NCI-H460 (cell line): ENCODE data around the gene PANX1. TPM values are rescaled to one million over a fixed set of nuclear protein-coding genes. Genes with fewer than 3 reads are reported as not detected.
"Not testable (repeated sequence)": the region's sequence is repeated elsewhere in the genome, so short reads cannot be mapped to it uniquely, and the experiment has no call there.

Experiments
- DNase-seq: peaks from one replicate; pipeline ENCODE4 v3.0.0-alpha.2; 2016; ENCODE audit warnings: low read depth; ENCODE audit errors: extremely low read depth
- polyA plus RNA-seq: library from polyadenylated mRNA; depleted of rRNA; stranded (reverse); fragments of >200 nt; gene quantifications from 2 replicates; pipeline ENCODE4 v1.2.3, GENCODE V29; 2014; cell fraction: nucleus; rRNA removed
- total RNA-seq: library from RNA; depleted of rRNA; stranded (reverse); fragments of >200 nt; shearing (Covaris generic); gene quantifications from 2 replicates; pipeline ENCODE4 v1.2.3, GENCODE V29; 2014; rRNA removed

Gene PANX1
- total RNA-seq = 16.1 and 16.2 TPM in 2 replicates
- 6.7 and 7.9 TPM in 2 replicates for polyA plus RNA-seq

DNA sequence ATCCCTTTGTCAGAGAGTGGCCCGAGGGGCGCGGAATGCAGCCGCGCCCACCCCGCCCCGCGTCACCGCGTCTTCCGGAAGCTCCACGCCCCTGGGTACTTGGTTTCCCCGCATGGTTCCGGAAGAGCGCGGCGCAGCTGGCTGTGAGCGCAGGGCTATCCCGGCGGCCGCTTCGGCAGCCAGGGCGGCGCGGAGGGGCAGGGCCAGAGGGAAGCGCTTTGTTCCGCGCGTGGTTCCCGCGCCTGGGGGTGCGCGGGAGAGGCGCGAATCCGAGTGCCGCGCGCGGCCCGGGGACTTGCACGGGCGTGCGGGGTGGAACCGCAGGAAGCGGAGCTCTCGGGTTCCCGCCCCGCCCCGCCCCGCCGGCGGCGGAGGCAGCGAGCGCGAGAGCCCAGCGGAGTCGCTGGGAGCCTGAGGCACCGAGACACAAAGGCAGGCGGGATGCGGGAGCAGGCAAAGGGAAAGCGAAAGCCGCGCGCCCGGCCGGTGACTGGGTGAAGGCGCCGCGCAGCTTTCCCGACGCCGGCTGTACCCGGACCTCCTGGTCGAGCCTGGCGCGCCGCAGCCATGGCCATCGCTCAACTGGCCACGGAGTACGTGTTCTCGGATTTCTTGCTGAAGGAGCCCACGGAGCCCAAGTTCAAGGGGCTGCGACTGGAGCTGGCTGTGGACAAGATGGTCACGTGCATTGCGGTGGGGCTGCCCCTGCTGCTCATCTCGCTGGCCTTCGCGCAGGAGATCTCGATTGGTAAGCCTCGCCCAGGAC is at the start of gene PANX1:
Gene PANX1, plus strand, starts transcription at position 96 of the 766 bp plus-strand sequence. Its CDS starts 472 bp downstream, at position 568.
- DNase-seq = peak; percentile 39

- DNase-seq = no peak
These were observed 44.5 kb upstream of the PANX1 start for GRCh38 chr11:94084164-94084563.

DNA sequence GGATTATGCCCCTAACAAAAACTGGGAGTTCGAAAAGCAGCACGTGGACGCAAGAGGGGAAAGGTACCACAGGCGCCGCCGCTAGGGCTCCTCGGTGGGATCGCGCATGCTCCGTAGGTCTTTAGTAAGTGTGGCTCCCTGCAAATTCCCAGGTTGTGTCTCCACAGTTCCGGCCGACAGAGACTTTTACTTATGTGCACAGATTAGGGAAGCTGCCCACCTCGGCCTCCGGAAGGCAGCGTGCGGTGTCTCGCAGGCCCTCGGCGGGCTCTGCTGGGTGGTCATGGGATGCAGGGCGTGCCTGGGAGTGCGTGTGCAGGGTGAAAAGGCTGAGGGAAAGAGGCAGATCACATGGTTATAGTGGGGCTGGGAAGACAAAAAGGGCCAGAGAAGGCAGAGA is 39.7 kb upstream of the PANX1 start:
- DNase-seq = no peak

DNA sequence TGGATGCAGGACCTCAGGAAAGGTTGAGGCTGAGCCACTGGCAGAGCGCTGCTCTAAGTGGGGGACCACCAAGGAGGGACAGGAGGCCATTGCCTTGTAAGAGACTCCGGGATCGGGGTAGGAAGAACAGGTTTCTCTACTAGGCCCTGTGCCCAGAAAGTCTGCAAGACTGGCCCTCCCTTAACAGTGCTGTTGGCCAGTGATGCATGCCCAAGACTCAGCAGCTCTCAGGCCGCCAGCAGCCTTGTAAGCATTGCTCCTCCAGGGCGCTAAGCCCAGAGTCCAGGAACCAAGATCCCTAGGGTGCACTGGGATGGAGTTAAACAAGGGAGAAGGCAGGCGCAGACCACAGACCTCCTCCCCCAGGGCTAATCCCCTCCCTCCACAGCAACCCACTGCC is 39.3 kb upstream of the PANX1 start:
- DNase-seq = no peak

- no peak for DNase-seq
These were observed 38.2 kb upstream of the PANX1 start for GRCh38 chr11:94090401-94090800.

DNA sequence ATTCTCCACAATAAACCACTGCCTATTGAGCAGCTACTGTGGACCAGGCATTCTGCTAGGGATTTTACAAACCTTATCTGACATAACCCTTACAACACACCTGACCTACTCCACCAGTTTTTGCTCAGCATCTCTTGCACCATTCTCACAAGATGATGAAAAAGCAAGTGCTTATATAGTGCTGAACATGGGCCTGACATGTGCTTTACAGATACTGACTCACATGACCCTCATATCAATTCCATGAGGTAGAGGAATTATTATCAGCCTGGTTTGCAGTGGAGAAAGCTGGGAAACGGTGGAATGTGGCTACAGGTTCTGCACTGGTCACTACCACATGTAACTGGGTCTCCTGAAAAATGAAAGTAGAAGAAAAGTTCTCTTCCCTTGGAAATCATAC is 37.5 kb upstream of the PANX1 start:
- DNase-seq = no peak

- no peak for DNase-seq
These were observed 28.4 kb upstream of the PANX1 start for GRCh38 chr11:94100253-94100652.

- no peak for DNase-seq
These were observed 25.2 kb upstream of the PANX1 start for GRCh38 chr11:94103471-94103870.

- no peak for DNase-seq
These were observed 23.9 kb upstream of the PANX1 start for GRCh38 chr11:94104734-94105133.

DNA sequence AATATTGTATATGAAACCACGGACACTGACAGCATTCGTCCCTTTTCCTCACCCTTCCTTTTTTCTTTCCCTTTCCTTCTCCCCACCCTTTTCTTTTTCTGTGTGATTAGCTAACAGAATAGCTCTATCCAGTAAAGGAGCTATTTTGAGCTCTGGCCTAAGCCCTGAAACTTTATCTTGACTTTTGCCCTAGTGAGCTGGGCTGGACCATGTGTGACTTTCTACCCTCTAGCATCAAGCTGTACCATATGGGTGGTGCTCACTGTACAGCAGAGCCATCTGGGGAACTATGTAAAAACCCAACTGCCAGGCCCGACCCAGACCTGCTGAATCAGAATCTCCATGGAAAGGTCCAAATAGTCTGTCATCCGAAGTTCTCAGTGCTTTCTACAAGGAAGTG is 21.9 kb upstream of the PANX1 start:
- no peak for DNase-seq

DNA sequence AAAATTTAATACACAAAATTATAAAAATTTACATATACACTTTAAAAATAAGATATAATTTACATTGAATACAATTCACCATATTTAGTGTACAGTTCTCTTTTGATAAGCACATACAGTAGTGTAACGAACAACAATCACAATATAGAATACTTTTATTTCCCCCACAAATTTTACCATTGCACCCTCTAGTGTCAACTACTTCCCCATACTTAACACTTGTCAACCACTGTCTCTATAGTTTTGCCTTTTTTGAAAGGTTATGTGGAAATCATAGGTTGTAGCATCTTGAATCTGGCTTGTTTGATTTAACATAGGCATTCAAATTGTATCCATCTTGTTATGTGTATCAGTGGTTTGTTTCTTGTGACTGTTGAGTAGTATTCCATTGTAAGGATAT is 21.3 kb upstream of the PANX1 start:
- DNase-seq = no peak

DNA sequence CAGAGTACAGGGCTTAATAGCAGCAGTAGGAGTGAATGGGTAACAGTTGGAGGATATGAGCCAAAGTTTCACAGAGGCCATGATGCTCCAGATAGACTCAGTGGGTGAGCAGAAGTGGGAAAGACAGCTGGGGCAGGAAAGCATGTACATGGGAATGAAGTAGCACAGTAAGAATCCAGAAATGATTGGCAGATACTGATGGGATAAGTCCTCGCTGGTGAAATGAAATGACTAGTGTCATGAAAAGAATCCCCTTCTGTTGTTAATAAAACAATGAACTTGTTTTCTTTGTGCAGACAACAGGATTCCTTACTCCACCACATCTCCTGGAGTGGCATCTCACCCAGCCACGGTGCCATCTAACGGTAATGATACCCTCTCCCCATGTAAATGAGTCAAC is 17.4 kb upstream of the PANX1 start:
- DNase-seq = no peak

- DNase-seq = no peak
These were observed 17.0 kb upstream of the PANX1 start for GRCh38 chr11:94111660-94112059.

DNA sequence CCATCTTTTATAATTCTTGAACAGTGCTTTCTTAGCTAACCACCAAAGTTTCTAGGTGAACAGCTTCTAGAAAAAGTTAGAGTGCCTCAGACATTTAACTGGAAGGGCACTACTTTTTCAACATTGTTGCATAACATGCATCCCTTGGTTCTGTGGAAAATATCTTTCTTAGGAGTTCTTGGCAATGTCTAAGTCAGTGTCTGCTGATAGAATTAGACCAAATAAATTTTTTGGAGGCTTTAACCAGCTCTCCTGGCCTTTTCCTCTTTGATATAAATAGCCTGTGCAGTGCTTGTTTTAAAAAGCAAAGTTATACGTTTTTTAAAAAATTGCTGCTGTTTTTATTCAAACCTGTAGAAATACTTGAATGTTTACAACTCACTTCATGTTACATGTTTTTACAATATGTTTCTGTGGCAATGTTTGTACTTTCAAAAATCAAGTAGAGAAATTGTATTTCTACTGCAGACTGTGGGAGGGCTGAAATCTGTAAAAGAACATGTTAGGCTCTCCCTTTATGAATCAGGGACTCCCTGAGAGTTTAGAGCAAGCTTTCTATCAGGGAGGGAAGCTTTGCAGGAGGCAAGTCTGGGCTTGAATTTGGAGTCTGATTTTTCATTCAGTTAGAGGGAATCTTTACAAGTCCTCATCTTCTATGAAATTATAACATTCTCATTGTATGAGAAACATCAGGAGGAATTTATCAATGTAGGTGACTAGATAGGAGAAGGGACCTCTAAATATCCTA is 16.3 kb upstream of the PANX1 start:
- DNase-seq = no peak

- DNase-seq = no peak
These were observed 11.5 kb upstream of the PANX1 start for GRCh38 chr11:94117197-94117574.

- DNase-seq = no peak
These were observed 10.8 kb upstream of the PANX1 start for GRCh38 chr11:94117871-94118270.

- DNase-seq = not testable (repeated sequence)
These were observed 9.0 kb upstream of the PANX1 start for GRCh38 chr11:94119676-94120075.

DNA sequence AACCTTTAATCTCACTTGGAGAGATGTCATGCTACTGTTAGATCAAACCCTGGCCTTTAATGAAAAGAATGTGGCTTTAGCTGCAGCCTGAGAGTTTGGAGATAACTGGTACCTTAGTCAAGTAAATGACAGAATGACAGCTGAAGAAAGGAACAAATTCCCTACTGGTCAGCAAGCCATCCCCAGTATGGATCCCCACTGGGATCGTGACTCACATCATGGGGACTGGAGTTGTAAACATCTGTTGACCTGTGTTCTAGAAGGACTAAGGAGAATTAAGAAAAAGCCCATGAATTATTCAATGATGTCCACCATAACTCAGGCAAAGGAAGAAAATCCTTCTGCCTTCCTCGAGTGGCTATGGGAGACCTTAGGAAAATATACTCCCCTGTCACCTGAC is 8.1 kb upstream of the PANX1 start:
- DNase-seq = not testable (repeated sequence)

GRCh38 chr11:94120946-94121345 is 7.7 kb upstream of the PANX1 start:
- no peak for DNase-seq

GRCh38 chr11:94125407-94126115 is 3.1 kb upstream of the PANX1 start:
- DNase-seq = no peak

DNA sequence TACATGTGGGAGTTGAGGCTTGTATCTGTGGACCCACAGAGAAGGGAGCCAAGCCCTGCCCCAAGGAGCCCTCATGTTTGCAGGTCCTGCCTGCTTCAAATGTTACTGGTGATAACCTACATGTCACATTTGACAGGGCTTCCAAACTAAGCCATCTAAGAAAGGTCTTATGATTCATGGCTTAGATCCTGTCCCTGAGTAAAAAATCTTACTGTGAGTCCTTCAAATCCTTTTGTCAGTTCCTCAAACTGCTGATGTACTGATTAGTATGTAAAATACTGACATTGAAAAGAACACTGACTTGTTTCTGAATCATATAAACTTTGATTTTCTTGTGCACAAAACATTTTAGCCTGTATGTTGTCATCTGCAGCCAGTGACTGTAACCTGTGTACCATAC is 1.0 kb upstream of the PANX1 start:
- DNase-seq = no peak
